ENCODE data around the gene SLC47A2. TPM values are rescaled to one million over a fixed set of nuclear protein-coding genes. Genes with fewer than 3 reads are reported as not detected.

The SLC47A2 gene
- polyA plus RNA-seq, 1 donor (not counting 4 experiments of a cell fraction or from before 2014, with no cell fraction given): 0.88 TPM

- Histone ChIP-seq H3K4me3 (ENCODE audit: control insufficient read depth in 2 of 3, extremely low read depth in 1 of 3, insufficient read depth in 2 of 3, low read depth in 1 of 3, low read length in 3 of 3) (peak overlapping the region in 2 of 3 experiments; percentile 6 to 35), H3K27me3 (ENCODE audit: control insufficient read depth, extremely low read depth, insufficient read depth, low read length) (no peaks in the 10 kb centered on the region), H2AFZ (ENCODE audit: control insufficient read depth, low read length) (peak overlapping the region; percentile 53), H3K4me1 (ENCODE audit: control insufficient read depth, extremely low read depth, insufficient read depth, low read length) (peaks cover 44% of the 10 kb centered on the region), H3K9me3 (ENCODE audit: control insufficient read depth, low read depth, low read length) (no peaks in the 10 kb centered on the region), H3K9me1 (ENCODE audit: control insufficient read depth, extremely low read depth, insufficient read depth, low read length) (no peaks in the 10 kb centered on the region), H4K20me1 (ENCODE audit: control insufficient read depth, extremely low read depth, insufficient read depth, low read length) (no peaks in the 10 kb centered on the region), H3K4me2 (ENCODE audit: control insufficient read depth, extremely low read depth, insufficient read depth, low read depth, low read length) (peak overlapping the region; percentile 72), H3K79me2 (ENCODE audit: control insufficient read depth, insufficient read depth, low read length) (no peaks in the 10 kb centered on the region), H3K9ac (ENCODE audit: control insufficient read depth, extremely low read depth, insufficient read depth, low read length) (peak overlapping the region; percentile 57), H3K27ac (ENCODE audit: control insufficient read depth, insufficient read depth, low read length) (peak overlapping the region; percentile 95), H3K36me3 (ENCODE audit: control insufficient read depth in 2 of 2, extremely low read depth in 1 of 2, insufficient read depth in 2 of 2, low read length in 2 of 2) (no peaks in the 10 kb centered on the region)
- dilution Hi-C loops (cut with MboI; ENCODE audit: extremely low pct_ligation_motif_present, low sequenced_read_pairs): no loop called here
- TF ChIP-seq EZH2 (IDR thresholded peaks at IDR 0.05; ENCODE audit: low read length) (no peak), CTCF (optimal IDR thresholded peaks at IDR 0.05 in 1 of 3, IDR thresholded peaks at IDR 0.05 in 1 of 3, conservative IDR thresholded peaks at IDR 0.05 in 1 of 3; ENCODE audit: extremely low read depth in 1 of 3, insufficient read depth in 2 of 3, low read length in 3 of 3) (peak; percentile 86 to 97 (median 88))
- peak; percentile 94 for FAIRE-seq
- DNase-seq (ENCODE audit: low read depth, low spot score): no peak
Observed at GRCh38 chr17:19753661-19754463, 37.5 kb upstream of the SLC47A2 start.

GRCh38 chr17:19753051-19753509 is 36.7 kb upstream of the SLC47A2 start:
- peaks cover 52% of the 10 kb centered on the region for H3K4me1 ChIP-seq (ENCODE audit: control insufficient read depth, extremely low read depth, insufficient read depth, low read length)
- dilution Hi-C loops (cut with MboI; ENCODE audit: extremely low pct_ligation_motif_present, low sequenced_read_pairs): no loop called here
- H3K9ac ChIP-seq (ENCODE audit: control insufficient read depth, extremely low read depth, insufficient read depth, low read length): peak overlapping the region; percentile 74
- H3K9me3 ChIP-seq (ENCODE audit: control insufficient read depth, low read depth, low read length): no peaks in the 10 kb centered on the region
- peak overlapping the region; percentile 72 for H3K4me2 ChIP-seq (ENCODE audit: control insufficient read depth, extremely low read depth, insufficient read depth, low read depth, low read length)
- no peaks in the 10 kb centered on the region for H3K9me1 ChIP-seq (ENCODE audit: control insufficient read depth, extremely low read depth, insufficient read depth, low read length)
- TF ChIP-seq EZH2 (IDR thresholded peaks at IDR 0.05; ENCODE audit: low read length) (no peak), CTCF (optimal IDR thresholded peaks at IDR 0.05 in 1 of 3, IDR thresholded peaks at IDR 0.05 in 1 of 3, conservative IDR thresholded peaks at IDR 0.05 in 1 of 3; ENCODE audit: extremely low read depth in 1 of 3, insufficient read depth in 2 of 3, low read length in 3 of 3) (peak in 1 of 3 experiments; percentile 17)
- no peaks in the 10 kb centered on the region for H3K36me3 ChIP-seq (ENCODE audit: control insufficient read depth in 2 of 2, extremely low read depth in 1 of 2, insufficient read depth in 2 of 2, low read length in 2 of 2)
- H3K27ac ChIP-seq (ENCODE audit: control insufficient read depth, insufficient read depth, low read length): peak overlapping the region; percentile 95
- no peaks in the 10 kb centered on the region for H4K20me1 ChIP-seq (ENCODE audit: control insufficient read depth, extremely low read depth, insufficient read depth, low read length)
- FAIRE-seq (peak; percentile 97), DNase-seq (ENCODE audit: low read depth, low spot score) (peak; percentile 92)
- H3K4me3 ChIP-seq (ENCODE audit: control insufficient read depth in 2 of 3, extremely low read depth in 1 of 3, insufficient read depth in 2 of 3, low read depth in 1 of 3, low read length in 3 of 3): peak overlapping the region in 1 of 3 experiments; percentile 21
- no peaks in the 10 kb centered on the region for H3K27me3 ChIP-seq (ENCODE audit: control insufficient read depth, extremely low read depth, insufficient read depth, low read length)
- H3K79me2 ChIP-seq (ENCODE audit: control insufficient read depth, insufficient read depth, low read length): no peaks in the 10 kb centered on the region
- H2AFZ ChIP-seq (ENCODE audit: control insufficient read depth, low read length): no peak overlapping the region
